ENCODE data around the gene FRMD4A.

Gene FRMD4A

GRCh38 chr10:13953371-13953770 lies 377.4 kb downstream of the FRMD4A start:
- FAIRE-seq (no peak), DNase-seq (ENCODE audit: insufficient read length, low spot score) (no peak)
- no peak for TF ChIP-seq CTCF (IDR thresholded peaks at IDR 0.05; ENCODE audit: insufficient read depth, missing control alignments)

GRCh38 chr10:13950543-13950939 lies 380.2 kb downstream of the FRMD4A start:
- no peak for FAIRE-seq
- no peak for DNase-seq (ENCODE audit: insufficient read length, low spot score)
- no peak for TF ChIP-seq CTCF (IDR thresholded peaks at IDR 0.05; ENCODE audit: insufficient read depth, missing control alignments)

GRCh38 chr10:13949844-13950542 lies 380.7 kb downstream of the FRMD4A start:
- no peak for FAIRE-seq
- TF ChIP-seq CTCF (IDR thresholded peaks at IDR 0.05; ENCODE audit: insufficient read depth, missing control alignments): no peak
- DNase-seq (ENCODE audit: insufficient read length, low spot score): no peak

GRCh38 chr10:13946209-13946460 lies 384.6 kb downstream of the FRMD4A start:
- FAIRE-seq (no peak), DNase-seq (ENCODE audit: insufficient read length, low spot score) (no peak)
- TF ChIP-seq CTCF (IDR thresholded peaks at IDR 0.05; ENCODE audit: insufficient read depth, missing control alignments): no peak

- FAIRE-seq (no peak), DNase-seq (ENCODE audit: insufficient read length, low spot score) (no peak)
- no peak for TF ChIP-seq CTCF (IDR thresholded peaks at IDR 0.05; ENCODE audit: insufficient read depth, missing control alignments)
These were observed 385.1 kb downstream of the FRMD4A start for GRCh38 chr10:13945390-13946208.

GRCh38 chr10:13944823-13945222 lies 385.9 kb downstream of the FRMD4A start:
- TF ChIP-seq CTCF (IDR thresholded peaks at IDR 0.05; ENCODE audit: insufficient read depth, missing control alignments): no peak

More at GRCh38 chr10:13944823-13945222, 385.9 kb downstream of the FRMD4A start:
- DNase-seq (ENCODE audit: insufficient read length, low spot score) (no peak), FAIRE-seq (no peak)

All from D721Med (cell line).